ENCODE results near the gene GRHL1.

- TF ChIP-seq CTCF (optimal IDR thresholded peaks at IDR 0.05 in 1 of 3, IDR thresholded peaks at IDR 0.05 in 1 of 3, conservative IDR thresholded peaks at IDR 0.05 in 1 of 3; ENCODE audit: extremely low read depth in 1 of 3, insufficient read depth in 2 of 3, low read length in 3 of 3) (no peak), EZH2 (IDR thresholded peaks at IDR 0.05; ENCODE audit: low read length) (no peak)
Measured at GRCh38 chr2:9951522-9952285, at the start of gene GRHL1.
